BJ (cell line): ENCODE data around the gene TNRC18. TPM values are rescaled to one million over a fixed set of nuclear protein-coding genes. Genes with fewer than 3 reads are reported as not detected.

Experiments
- CTCF ChIA-PET: fragments of 350-600 bp; formaldehyde crosslinking; extraction: SDS; loops from one replicate; lab custom pipeline; 2021; ENCODE audit warnings: antibody characterized with exemption, inconsistent platforms; lab: Yijun Ruan, JAX
- POLR2A ChIA-PET: fragments of 300-600 bp; sonication (Branson Sonifier 250); formaldehyde crosslinking; extraction: SDS; loops from one replicate; lab custom pipeline; 2021; ENCODE audit warnings: antibody characterized with exemption; lab: Charles Lee
- DNase-seq: peaks from one replicate; pipeline ENCODE4 v3.0.0-alpha.2; 2011; ENCODE audit warnings: low read depth
- H3K27me3 ChIP-seq: 2 replicates; pipeline ENCODE4 v1.6.0; 2011; ENCODE audit warnings: low read length; ENCODE audit not compliant: control insufficient read depth, insufficient read depth
- H3K36me3 ChIP-seq: 2 replicates; pipeline ENCODE4 v1.5.1; 2011; ENCODE audit warnings: low read length; ENCODE audit not compliant: control insufficient read depth, insufficient read depth
- H3K4me3 ChIP-seq: 2 replicates; pipeline ENCODE4 v1.5.1; 2011; ENCODE audit warnings: low read depth, mild to moderate bottlenecking, control low read depth, low read length
- CTCF ChIP-seq: IDR thresholded peaks from 2 replicates; pipeline ENCODE4 v1.5.1; 2011; ENCODE audit warnings: low read depth, mild to moderate bottlenecking, control low read depth, inconsistent platforms, low read length, moderate library complexity; ENCODE audit not compliant: insufficient read depth
- polyA plus RNA-seq: library from polyadenylated mRNA; depleted of rRNA; stranded (reverse); fragments of >200 nt; gene quantifications from 2 replicates; pipeline ENCODE4 v1.2.3, GENCODE V29; 2011

The TNRC18 gene
- polyA plus RNA-seq, 1 experiment: 20.1 TPM

GRCh38 chr7:5437348-5437892 is 13.8 kb upstream of the TNRC18 start:
- Histone ChIP-seq H3K4me3 (no peak overlapping the region), H3K36me3 (peaks cover 13% of the 10 kb centered on the region), H3K27me3 (no peaks in the 10 kb centered on the region)
- no peak for DNase-seq
- POLR2A ChIA-PET: no interaction called here
- TF ChIP-seq CTCF: no peak
- CTCF ChIA-PET: interaction anchor here (0.8 kb wide), 1 partner anchor 197 kb away, joined by 3 read pairs; no protein-coding TSS in a partner anchor

- TF ChIP-seq CTCF: no peak
- no peak for DNase-seq
- Histone ChIP-seq H3K27me3 (no peaks in the 10 kb centered on the region), H3K4me3 (no peak overlapping the region), H3K36me3 (peaks cover 15% of the 10 kb centered on the region)
- POLR2A ChIA-PET: no interaction called here
- CTCF ChIA-PET: interaction anchor here (1.4 to 1.6 kb wide), 2 partner anchors 14 to 15 kb away, joined by 3 to 4 read pairs; no protein-coding TSS in a partner anchor
These were observed 12.5 kb upstream of the TNRC18 start for GRCh38 chr7:5436003-5436678.

DNA sequence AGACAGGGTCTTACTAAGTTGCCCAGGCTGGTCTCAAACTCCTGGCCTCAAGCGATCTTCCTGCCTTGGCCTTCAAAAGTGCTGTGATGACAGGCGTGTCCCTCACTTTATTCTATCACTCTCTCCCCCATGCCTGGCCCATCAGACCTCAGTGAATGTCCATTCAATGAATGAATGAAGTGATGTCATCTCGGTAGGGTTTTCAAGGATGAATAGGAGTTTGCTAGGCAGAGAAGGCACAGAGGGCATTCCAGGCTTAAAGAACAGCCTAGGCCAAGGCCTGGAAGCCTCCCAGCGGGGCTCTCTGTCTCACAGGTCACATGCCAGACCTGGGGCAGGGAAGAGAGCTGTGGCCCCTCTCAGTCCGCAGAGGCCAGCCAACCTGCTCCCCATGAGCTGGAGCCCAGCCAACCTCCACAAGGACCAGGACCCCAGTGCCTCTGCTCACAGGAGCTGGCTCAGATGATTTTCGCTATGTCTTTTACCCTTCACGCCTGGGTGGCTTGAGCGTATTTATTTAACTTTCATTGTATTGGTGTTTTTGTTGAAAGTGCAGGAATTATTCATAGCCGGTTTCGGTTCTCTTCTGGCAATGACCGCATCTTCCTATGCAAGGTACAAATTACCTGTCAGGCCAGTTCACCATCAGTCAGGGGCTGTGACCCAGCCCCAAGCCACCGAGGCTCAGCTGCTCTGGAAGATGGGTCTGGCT is 11.8 kb upstream of the TNRC18 start:
- no peak overlapping the region for H3K4me3 ChIP-seq
- TF ChIP-seq CTCF: no peak
- ChIA-PET POLR2A (no interaction called here), CTCF (interaction anchor here (1.4 to 1.6 kb wide), 2 partner anchors 15 to 16 kb away, joined by 3 to 4 read pairs; no protein-coding TSS in a partner anchor)
- DNase-seq: no peak
- peaks cover 18% of the 10 kb centered on the region for H3K36me3 ChIP-seq
- H3K27me3 ChIP-seq: no peaks in the 10 kb centered on the region

DNA sequence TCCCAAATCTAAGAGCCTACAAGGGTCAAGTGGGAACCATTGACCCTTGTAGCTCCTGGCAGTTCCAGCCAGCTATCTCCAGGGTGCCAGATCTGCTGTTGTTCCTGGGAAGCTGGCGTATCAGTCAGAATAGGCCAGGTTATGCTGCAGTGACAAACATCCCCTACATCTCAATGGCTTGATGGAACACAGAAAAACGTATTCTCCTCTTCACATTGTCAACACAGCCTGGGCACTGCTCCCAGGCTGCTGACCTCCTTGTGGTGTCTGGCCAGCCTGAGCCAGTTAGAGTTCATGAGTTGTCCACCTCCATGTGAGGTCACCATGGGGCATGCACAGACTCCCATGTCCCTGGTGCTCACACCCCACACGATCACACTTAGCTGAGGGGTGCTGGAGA is 9.5 kb upstream of the TNRC18 start:
- Histone ChIP-seq H3K4me3 (no peak overlapping the region), H3K27me3 (no peaks in the 10 kb centered on the region), H3K36me3 (peaks cover 18% of the 10 kb centered on the region)
- POLR2A ChIA-PET: no interaction called here
- no peak for DNase-seq
- TF ChIP-seq CTCF: no peak
- CTCF ChIA-PET: no interaction called here

GRCh38 chr7:5432691-5433090 is 9.1 kb upstream of the TNRC18 start:
- Histone ChIP-seq H3K36me3 (peaks cover 15% of the 10 kb centered on the region), H3K27me3 (no peaks in the 10 kb centered on the region), H3K4me3 (no peak overlapping the region)
- ChIA-PET POLR2A (no interaction called here), CTCF (no interaction called here)
- DNase-seq: no peak
- no peak for TF ChIP-seq CTCF
